D721Med (cell line): ENCODE measurements around the gene CST7.

ENCODE experiments used
- DNase-seq: peaks from one replicate; pipeline ENCODE4 v3.0.0; 2011; ENCODE audit warnings: low spot score; ENCODE audit not compliant: insufficient read length
- FAIRE-seq: peaks from 2 replicates; lab custom pipeline; 2011; peaks lifted over from hg19 to GRCh38; lab: Jason Lieb, UNC
- CTCF ChIP-seq: IDR thresholded peaks from 2 replicates; pipeline ENCODE4 v1.5.1; 2012; ENCODE audit warnings: mild to moderate bottlenecking, control low read depth; ENCODE audit not compliant: insufficient read depth; ENCODE audit errors: missing control alignments

CST7 gene

GRCh38 chr20:24990810-24991252 is 41.8 kb downstream of the CST7 start:
- DNase-seq (no peak), FAIRE-seq (no peak)
- no peak for TF ChIP-seq CTCF

- no peak for TF ChIP-seq CTCF
- FAIRE-seq (no peak), DNase-seq (no peak)
Measured at GRCh38 chr20:24991897-24992486, 42.9 kb downstream of the CST7 start.

GRCh38 chr20:24992487-24993205 is 43.6 kb downstream of the CST7 start, which contains the start of gene APMAP:
Gene APMAP, minus strand, starts transcription at chr20:24992751. Its CDS starts 63 bp downstream, at chr20:24992688.
- DNase-seq (peak; percentile 55), FAIRE-seq (no peak)
- no peak for TF ChIP-seq CTCF

GRCh38 chr20:24993337-24994185 is 44.5 kb downstream of the CST7 start:
- TF ChIP-seq CTCF, result no peak
- DNase-seq (no peak), FAIRE-seq (no peak)

- FAIRE-seq (no peak), DNase-seq (no peak)
- no peak for TF ChIP-seq CTCF
Measured at GRCh38 chr20:24994186-24994465, 45.1 kb downstream of the CST7 start.

GRCh38 chr20:24994470-24995368 is 45.6 kb downstream of the CST7 start:
- peak; percentile 96 for TF ChIP-seq CTCF
- DNase-seq (peak; percentile 22), FAIRE-seq (no peak)
